H1 (cell line): ENCODE data around the gene LDLRAD3. TPM values are rescaled to one million over a fixed set of nuclear protein-coding genes. Genes with fewer than 3 reads are reported as not detected.

ENCODE experiments used
- CTCF ChIA-PET: fragments of 300-600 bp; sonication (Branson Sonifier 250); formaldehyde crosslinking; loops from one replicate; lab custom pipeline; 2021; ENCODE audit not compliant: partially characterized antibody; lab: Charles Lee
- POLR2A ChIA-PET: fragments of 300-600 bp; sonication (Branson Sonifier 250); formaldehyde crosslinking; loops from one replicate; lab custom pipeline; 2021; ENCODE audit warnings: inconsistent platforms; ENCODE audit not compliant: partially characterized antibody; lab: Charles Lee
- DNase-seq, 2 experiments: peaks; one replicate each; pipeline versions ENCODE4 v3.0.0 to v3.0.0-alpha.2; 2010 to 2022; ENCODE audit warnings: low spot score in 2 of 2, low read depth in 1 of 2, mixed read lengths in 1 of 2
- FAIRE-seq: peaks from 2 replicates; lab custom pipeline; 2011; peaks lifted over from hg19 to GRCh38; lab: Jason Lieb, UNC
- H2AFZ ChIP-seq: 2 replicates; pipeline ENCODE4 v1.8.1; 2012; ENCODE audit warnings: low read length, inconsistent platforms
- H2AK5ac ChIP-seq: 2 replicates; pipeline ENCODE4 v1.6.1; 2013; ENCODE audit warnings: low read depth, low read length
- H2BK120ac ChIP-seq: replicated peaks from 2 replicates; pipeline ENCODE3; 2013; ENCODE audit warnings: low read depth, low read length, inconsistent platforms
- H2BK12ac ChIP-seq: 2 replicates; pipeline ENCODE4 v1.6.1; 2013; ENCODE audit warnings: low read depth, low read length
- H2BK15ac ChIP-seq: 2 replicates; pipeline ENCODE4 v1.6.1; 2013; ENCODE audit warnings: low read length
- H2BK20ac ChIP-seq: 2 replicates; pipeline ENCODE4 v1.6.1; 2013; ENCODE audit warnings: low read length
- H2BK5ac ChIP-seq: 2 replicates; pipeline ENCODE4 v1.6.1; 2013; ENCODE audit warnings: low read depth, low read length
- H3K14ac ChIP-seq: 2 replicates; pipeline ENCODE4 v1.6.1; 2013; ENCODE audit warnings: inconsistent platforms; ENCODE audit not compliant: insufficient read length
- H3K18ac ChIP-seq: 2 replicates; pipeline ENCODE4 v1.6.1; 2013; ENCODE audit warnings: low read length; ENCODE audit errors: extremely low read depth
- H3K23ac ChIP-seq: 2 replicates; pipeline ENCODE4 v1.6.1; 2013; ENCODE audit warnings: inconsistent platforms; ENCODE audit not compliant: insufficient read length
- H3K23me2 ChIP-seq: 2 replicates; pipeline ENCODE4 v1.6.1; 2013; ENCODE audit warnings: low read depth, low read length
- H3K27ac ChIP-seq: 2 replicates; pipeline ENCODE4 v1.6.1; 2011; ENCODE audit warnings: low read depth, low read length, inconsistent platforms
- H3K27me3 ChIP-seq, 4 experiments: replicated peaks in 1 of 4; 1 replicate in 1 of 4; 2 replicates in 3 of 4; pipeline versions ENCODE4 v1.6.1 to v1.8.1; 2011 to 2013; ENCODE audit warnings: low read length in 3 of 4, mild to moderate bottlenecking in 3 of 4, inconsistent platforms in 2 of 4, mixed read lengths in 2 of 4, moderate library complexity in 1 of 4; ENCODE audit not compliant: control insufficient read depth in 3 of 4, insufficient read depth in 3 of 4; ENCODE audit errors: extremely low read depth in 1 of 4
- H3K36me3 ChIP-seq, 4 experiments: 2 replicates each; pipeline versions ENCODE4 v1.6.1 to v1.8.1; 2011 to 2013; ENCODE audit warnings: mild to moderate bottlenecking in 4 of 4, low read length in 3 of 4, moderate library complexity in 2 of 4, control low read depth in 1 of 4, inconsistent platforms in 1 of 4; ENCODE audit not compliant: insufficient read depth in 4 of 4, control insufficient read depth in 2 of 4
- H3K4ac ChIP-seq: replicated peaks from 2 replicates; pipeline ENCODE3; 2013; ENCODE audit warnings: low read length, low read depth, mixed read lengths, inconsistent platforms; ENCODE audit not compliant: insufficient read length
- H3K4me1 ChIP-seq, 4 experiments: replicated peaks in 1 of 4; 1 replicate in 1 of 4; 2 replicates in 3 of 4; pipeline versions ENCODE4 v1.6.1 to v1.8.1; 2011 to 2013; ENCODE audit warnings: low read length in 3 of 4, inconsistent platforms in 2 of 4, mixed read lengths in 1 of 4; ENCODE audit not compliant: insufficient read depth in 4 of 4, control insufficient read depth in 3 of 4
- H3K4me2 ChIP-seq, 2 experiments: 2 replicates each; pipeline versions ENCODE4 v1.6.1 to v1.8.1; 2011 to 2013; ENCODE audit warnings: low read depth in 2 of 2, low read length in 2 of 2, control low read depth in 1 of 2, inconsistent platforms in 1 of 2, mild to moderate bottlenecking in 1 of 2; ENCODE audit not compliant: insufficient read depth in 1 of 2
- H3K4me3 ChIP-seq, 4 experiments: fragments of 200-600, 300-600 bp in 1 of 4; sonication (generic), shearing (Covaris generic), sonication (Bioruptor Twin) in 1 of 4; 2 replicates each; pipeline versions ENCODE4 v1.5.1 to v1.8.1; 2011 to 2016; ENCODE audit warnings: low read length in 4 of 4, low read depth in 3 of 4, control low read depth in 2 of 4, inconsistent platforms in 2 of 4, mild to moderate bottlenecking in 2 of 4, mixed read lengths in 1 of 4, moderate library complexity in 1 of 4; ENCODE audit not compliant: insufficient read depth in 2 of 4; ENCODE audit errors: extremely low read depth in 1 of 4
- H3K56ac ChIP-seq: replicated peaks from 2 replicates; pipeline ENCODE3; 2013; ENCODE audit warnings: low read depth, mild to moderate bottlenecking, mixed read lengths, low read length, inconsistent platforms; ENCODE audit not compliant: insufficient read length
- H3K79me1 ChIP-seq: 2 replicates; pipeline ENCODE4 v1.6.1; 2013; ENCODE audit warnings: low read depth, low read length, control low read depth
- H3K79me2 ChIP-seq, 2 experiments: 2 replicates each; pipeline versions ENCODE4 v1.6.1 to v1.8.1; 2012 to 2013; ENCODE audit warnings: low read length in 2 of 2, mild to moderate bottlenecking in 2 of 2, inconsistent platforms in 1 of 2; ENCODE audit not compliant: insufficient read depth in 2 of 2, control insufficient read depth in 1 of 2
- H3K9ac ChIP-seq, 4 experiments: replicated peaks in 1 of 4; 1 replicate in 1 of 4; 2 replicates in 3 of 4; pipeline versions ENCODE4 v1.6.1 to v1.8.1; 2011 to 2013; ENCODE audit warnings: low read depth in 3 of 4, low read length in 3 of 4, control low read depth in 2 of 4, mild to moderate bottlenecking in 2 of 4, moderate library complexity in 2 of 4, inconsistent platforms in 1 of 4; ENCODE audit errors: extremely low read depth in 1 of 4
- H3K9me3 ChIP-seq, 2 experiments: 2 replicates each; pipeline versions ENCODE4 v1.6.1 to v1.8.1; 2012 to 2013; ENCODE audit warnings: mild to moderate bottlenecking in 2 of 2, moderate library complexity in 2 of 2, control low read depth in 1 of 2, inconsistent platforms in 1 of 2, low read depth in 1 of 2, low read length in 1 of 2, mixed read lengths in 1 of 2; ENCODE audit not compliant: insufficient read depth in 2 of 2
- H4K20me1 ChIP-seq, 2 experiments: replicated peaks in 1 of 2; 2 replicates each; pipeline versions ENCODE3 to v1.8.1; 2011 to 2013; ENCODE audit warnings: inconsistent platforms in 2 of 2, low read length in 2 of 2, mild to moderate bottlenecking in 1 of 2; ENCODE audit not compliant: insufficient read depth in 2 of 2, control insufficient read depth in 1 of 2
- H4K5ac ChIP-seq: 2 replicates; pipeline ENCODE4 v1.6.1; 2013; ENCODE audit warnings: low read length, low read depth, mixed read lengths, inconsistent platforms; ENCODE audit not compliant: insufficient read length
- H4K8ac ChIP-seq: 2 replicates; pipeline ENCODE4 v1.8.0; 2013; ENCODE audit warnings: mild to moderate bottlenecking, moderate library complexity, low read length, inconsistent platforms; ENCODE audit not compliant: insufficient read depth; ENCODE audit errors: extremely low read depth
- H4K91ac ChIP-seq: replicated peaks from 2 replicates; pipeline ENCODE3; 2013; ENCODE audit warnings: low read length, mixed read lengths, inconsistent platforms; ENCODE audit not compliant: insufficient read length
- PHF8 ChIP-seq: fragments of 200-600 bp; sonication (generic); conservative IDR thresholded peaks from 2 replicates; pipeline ENCODE4 v1.7.1; 2012; ENCODE audit warnings: low read depth, mild to moderate bottlenecking, inconsistent platforms, low read length, moderate library complexity
- SRF ChIP-seq: IDR thresholded peaks from 2 replicates; pipeline ENCODE4 v1.6.1; 2011; ENCODE audit warnings: mild to moderate bottlenecking, low read depth, low read length, moderate library complexity
- WGBS, 2 experiments: shearing (Covaris generic) in 1 of 2; methylation state at CpG; one replicate each; pipeline versions ENCODE4 v1.1.6 to v1.1.7; 2013 to 2015; ENCODE audit warnings: low lambda C conversion rate in 2 of 2, mixed read lengths in 2 of 2, inconsistent platforms in 1 of 2, low coverage in 1 of 2, missing lambda C conversion rate in 1 of 2; ENCODE audit not compliant: insufficient replicate concordance in 2 of 2, insufficient coverage in 1 of 2, insufficient read length in 1 of 2; ENCODE audit errors: extremely low coverage in 1 of 2, missing lambda C conversion rate in 1 of 2; 5-methylcytosine and 5-hydroxymethylcytosine counted together
- polyA plus RNA-seq, 7 experiments: library from polyadenylated mRNA; depleted of rRNA in 3 of 7; stranded (reverse) in 5 of 7; unstranded in 2 of 7; fragments of >200 nt in 5 of 7; fragments of 200-250 nt in 2 of 7; gene quantifications; 1 replicate in 5 of 7; 2 replicates in 1 of 7; 4 replicates in 1 of 7; pipeline versions ENCODE4 v1.2.1 to v1.2.3, GENCODE V29; 2011 to 2013; ENCODE audit warnings: missing spikeins in 2 of 7, mixed read lengths in 2 of 7
- total RNA-seq: library from RNA; stranded (reverse); fragmentation: NEBNext Ultra II Directional; extraction: Animal tissue kit (Norgen Biotek cat#: 25700); gene quantifications from 2 replicates; pipeline ENCODE4 v1.2.1, GENCODE V29; 2021

LDLRAD3 gene
- total and polyA plus RNA-seq, 2 of the 8 experiments (the other 6 are each of a cell fraction or from before 2014, with no cell fraction given), result 18.6 to 22.8 TPM

DNA sequence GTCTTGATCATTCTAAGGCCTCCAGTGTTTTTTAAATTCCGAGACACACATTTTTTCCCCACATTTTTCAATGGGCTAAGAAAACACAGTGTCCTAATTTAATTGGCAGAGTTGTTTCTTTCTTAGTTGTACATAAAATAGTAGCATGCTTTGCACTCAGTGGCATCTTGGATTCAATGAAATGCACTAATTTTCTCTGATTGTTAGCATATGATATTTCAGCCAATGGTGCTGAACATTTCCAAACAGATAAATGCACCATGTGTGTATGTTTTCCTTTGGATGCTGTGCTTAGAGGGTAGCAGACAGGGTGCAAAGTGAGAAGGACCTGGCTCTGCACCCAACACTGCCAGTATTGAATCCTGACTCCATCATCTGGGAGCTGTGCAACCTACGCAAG is 103.5 kb downstream of the LDLRAD3 start:
- Histone ChIP-seq H3K36me3 (no peaks in the 10 kb centered on the region), H4K5ac (no peak overlapping the region), H4K91ac (no peak overlapping the region), H3K4ac (no peak overlapping the region), H3K23ac (no peak overlapping the region), H3K23me2 (no peaks in the 10 kb centered on the region), H2BK120ac (no peak overlapping the region), H2AK5ac (no peak overlapping the region), H3K9me3 (no peaks in the 10 kb centered on the region), H3K4me3 (no peak overlapping the region), H3K9ac (no peak overlapping the region; a peak in 1 of 7 replicates), H2BK5ac (no peak overlapping the region), H3K18ac (no peak overlapping the region), H3K4me1 (peaks cover 0 to 12% (median 11%) of the 10 kb centered on the region in 4 experiments; a peak in 3 of 7 replicates), H2AFZ (no peak overlapping the region), H4K20me1 (no peaks in the 10 kb centered on the region), H3K4me2 (no peak overlapping the region), H3K27ac (no peak overlapping the region), H3K79me1 (peaks cover 6% of the 10 kb centered on the region; the same call in 1 of the 2 replicates), H3K56ac (no peak overlapping the region), H2BK15ac (no peak overlapping the region), H3K79me2 (peaks cover 0 to 7% of the 10 kb centered on the region in 2 experiments; a peak in 2 of 4 replicates), H2BK12ac (no peak overlapping the region), H3K14ac (no peak overlapping the region), H4K8ac (no peak overlapping the region), H3K27me3 (no peaks in the 10 kb centered on the region), H2BK20ac (no peak overlapping the region)
- WGBS, 2 experiments, result 90% methylated on average over 2 of the region's 2 CpGs; no CpG with 5 or more reads in 1 of the 2 experiments
- ChIA-PET POLR2A (interaction anchor here (1.2 to 2.2 kb wide), 3 partner anchors 9 to 460 kb away, joined by 3 to 6 read pairs (median 5); no protein-coding TSS in a partner anchor), CTCF (interaction anchor here (0.6 to 4.4 kb wide), 10 partner anchors 9 to 432 kb away, joined by 3 to 16 read pairs (median 4); no protein-coding TSS in a partner anchor)
- TF ChIP-seq PHF8 (no peak), SRF (no peak)
- no peak for DNase-seq
- FAIRE-seq, result no peak
